K562 (cell line): Measurements from ENCODE around the gene KRTAP5-5. TPM values are rescaled to one million over a fixed set of nuclear protein-coding genes. Genes with fewer than 3 reads are reported as not detected.

Source experiments
- ATAC-seq: fragments of 200-7000 bp; cut with Tn5 transposase; 3 replicates; pipeline ENCODE4 v1.9.1; 2020; ENCODE audit warnings: moderate library complexity
- BruUV-seq: library from RNA; stranded (reverse); fragments of 400-500 nt; replicated peaks from 2 replicates; lab custom pipeline; 2021; lab: Mats Ljungman, UMichigan
- CTCF ChIA-PET: fragments of 300-600 bp; formaldehyde crosslinking; extraction: SDS; loops from one replicate; lab custom pipeline; 2021; ENCODE audit warnings: low intra/inter-chr PET ratio; lab: Yijun Ruan, JAX
- POLR2A ChIA-PET: fragments of 300-600, 350-650 bp; sonication (Branson Sonifier 250); formaldehyde crosslinking; extraction: SDS; loops from one replicate; lab custom pipeline; 2021; ENCODE audit warnings: antibody characterized with exemption, inconsistent platforms; lab: Yijun Ruan, JAX
- DNase-seq, 4 experiments: peaks; one replicate each; pipeline versions ENCODE4 v3.0.0 to v3.0.0-alpha.2; 2011 to 2018; ENCODE audit warnings: low spot score in 3 of 4, mixed read lengths in 3 of 4; ENCODE audit errors: extremely low read depth in 1 of 4
- FAIRE-seq: peaks from 2 replicates; lab custom pipeline; 2011; peaks lifted over from hg19 to GRCh38; lab: Jason Lieb, UNC
- H2AFZ ChIP-seq: 2 replicates; pipeline ENCODE4 v1.6.0; 2011; ENCODE audit warnings: low read depth, low read length, control low read depth, inconsistent platforms
- H3K27ac ChIP-seq: fragments of 200-600 bp; 3 replicates; pipeline ENCODE4 v1.8.0; 2011; ENCODE audit warnings: low read depth, mild to moderate bottlenecking, control low read depth, inconsistent platforms, low read length, moderate library complexity, mixed read lengths; ENCODE audit errors: extremely low read depth
- H3K27me3 ChIP-seq, 2 experiments: fragments of 300-600 bp in 1 of 2; 2 replicates in 1 of 2; 3 replicates in 1 of 2; pipeline versions ENCODE4 v1.6.0 to v1.8.0; 2011; ENCODE audit warnings: inconsistent platforms in 2 of 2, low read length in 2 of 2, mild to moderate bottlenecking in 1 of 2, mixed read lengths in 1 of 2, moderate library complexity in 1 of 2; ENCODE audit not compliant: control insufficient read depth in 2 of 2, insufficient read depth in 2 of 2
- H3K36me3 ChIP-seq: fragments of 300-600 bp; 3 replicates; pipeline ENCODE4 v1.8.0; 2011; ENCODE audit warnings: mild to moderate bottlenecking, low read length, inconsistent platforms; ENCODE audit not compliant: control insufficient read depth, insufficient read depth
- H3K4me1 ChIP-seq, 2 experiments: fragments of 200-600 bp in 1 of 2; replicated peaks in 1 of 2; 2 replicates in 1 of 2; 3 replicates in 1 of 2; pipeline versions ENCODE4 v1.5.1 to v1.8.0; 2011; ENCODE audit warnings: inconsistent platforms in 2 of 2, low read length in 2 of 2, mild to moderate bottlenecking in 1 of 2, mixed read lengths in 1 of 2, moderate library complexity in 1 of 2; ENCODE audit not compliant: control insufficient read depth in 2 of 2, insufficient read depth in 2 of 2
- H3K4me2 ChIP-seq: 2 replicates; pipeline ENCODE4 v1.6.1; 2011; ENCODE audit warnings: low read length, control low read depth, inconsistent platforms, mixed read lengths; ENCODE audit not compliant: insufficient read depth
- H3K4me3 ChIP-seq: fragments of 200-600 bp; sonication (generic), shearing (Covaris generic); 2 replicates; pipeline ENCODE4 v1.5.1; 2016; ENCODE audit warnings: control low read depth, inconsistent platforms
- H3K79me2 ChIP-seq: fragments of 200-600 bp; 3 replicates; pipeline ENCODE4 v1.8.0; 2011; ENCODE audit warnings: low read length, inconsistent platforms; ENCODE audit not compliant: control insufficient read depth, insufficient read depth
- H3K9ac ChIP-seq, 2 experiments: 2 replicates each; pipeline versions ENCODE4 v1.6.0 to v1.6.1; 2011; ENCODE audit warnings: low read depth in 2 of 2, low read length in 2 of 2, control low read depth in 1 of 2, inconsistent platforms in 1 of 2, mild to moderate bottlenecking in 1 of 2, mixed read lengths in 1 of 2; ENCODE audit not compliant: insufficient read depth in 1 of 2
- H3K9me1 ChIP-seq: one replicate; pipeline ENCODE4 v1.6.0; 2011; ENCODE audit warnings: inconsistent platforms, mild to moderate bottlenecking, low read length, moderate library complexity; ENCODE audit not compliant: control insufficient read depth, insufficient read depth
- H3K9me3 ChIP-seq: replicated peaks from 2 replicates; pipeline ENCODE4 v1.5.1; 2011; ENCODE audit warnings: low read depth, low read length, inconsistent platforms; ENCODE audit not compliant: control insufficient read depth, insufficient read depth
- H4K20me1 ChIP-seq: replicated peaks from 2 replicates; pipeline ENCODE4 v1.6.1; 2011; ENCODE audit warnings: low read length, inconsistent platforms, mixed read lengths; ENCODE audit not compliant: control insufficient read depth, insufficient read depth
- CREBBP ChIP-seq: IDR thresholded peaks from one replicate; pipeline ENCODE4 v1.6.1; 2012; ENCODE audit warnings: low read depth, mild to moderate bottlenecking, control low read depth, inconsistent platforms, low read length
- MEIS2 ChIP-seq: fragments of 450-650 bp; IDR thresholded peaks from 2 replicates; pipeline ENCODE4 v1.6.1; 2014; ENCODE audit warnings: mild to moderate bottlenecking; ENCODE audit not compliant: partially characterized antibody
- PCBP2 ChIP-seq: fragments of 200-400 bp; formaldehyde crosslinking; IDR thresholded peaks from 2 replicates; pipeline ENCODE4 v1.6.1; 2018; ENCODE audit warnings: low read length, low read depth, mild to moderate bottlenecking, moderate library complexity; ENCODE audit not compliant: poor library complexity, severe bottlenecking
- SRSF7 ChIP-seq: fragments of 200-400 bp; formaldehyde crosslinking; optimal IDR thresholded peaks from 2 replicates; pipeline ENCODE3; 2017; ENCODE audit warnings: mild to moderate bottlenecking, low read depth, low read length
- WGBS: fragments of 100-300 bp; shearing (Covaris generic); methylation state at CpG from one replicate; pipeline ENCODE4 v1.1.6; 2016; ENCODE audit warnings: low coverage, mixed read lengths; ENCODE audit not compliant: insufficient coverage; ENCODE audit errors: missing lambda C conversion rate; 5-methylcytosine and 5-hydroxymethylcytosine counted together
- in situ Hi-C: fragments of 300-500 bp; cut with MboI; formaldehyde crosslinking; loops from 4 replicates; pipeline ENCODE4 v1.15.0; 2018; ENCODE audit warnings: inconsistent platforms, mixed read lengths
- intact Hi-C: fragments of 100-400 bp; cut with micrococcal nuclease; formaldehyde crosslinking; loops from 2 replicates; pipeline ENCODE4 v1.14.2; 2022
- polyA plus RNA-seq, 8 experiments: library from polyadenylated mRNA; depleted of rRNA in 4 of 8; stranded (reverse) in 5 of 8; unstranded in 3 of 8; fragments of >200 nt; fragmentation: Nextera tagmentation in 2 of 8; fragmentation: Illumina TruSeq in 1 of 8; extraction: Ambion mirVana in 2 of 8; extraction: Trizol in 1 of 8; gene quantifications; 2 replicates each; pipeline versions ENCODE4 v1.2.1 to v1.2.3, GENCODE V29; 2011 to 2014; ENCODE audit warnings: inconsistent platforms in 1 of 8, missing spikeins in 1 of 8
- total RNA-seq, 7 experiments: library from RNA; depleted of rRNA in 6 of 7; stranded (reverse); fragments of >200 nt in 6 of 7; fragmentation: Illumina TruSeq in 2 of 7; extraction: Trizol in 2 of 7; gene quantifications; 2 replicates each; pipeline versions ENCODE4 v1.2.1 to v1.2.3, GENCODE V29; 2011 to 2021; ENCODE audit warnings: low replicate concordance in 1 of 7

KRTAP5-5 gene
- total and polyA plus RNA-seq, 9 of the 15 experiments (the other 6 are each of a cell fraction or from before 2014, with no cell fraction given): not detected

DNA sequence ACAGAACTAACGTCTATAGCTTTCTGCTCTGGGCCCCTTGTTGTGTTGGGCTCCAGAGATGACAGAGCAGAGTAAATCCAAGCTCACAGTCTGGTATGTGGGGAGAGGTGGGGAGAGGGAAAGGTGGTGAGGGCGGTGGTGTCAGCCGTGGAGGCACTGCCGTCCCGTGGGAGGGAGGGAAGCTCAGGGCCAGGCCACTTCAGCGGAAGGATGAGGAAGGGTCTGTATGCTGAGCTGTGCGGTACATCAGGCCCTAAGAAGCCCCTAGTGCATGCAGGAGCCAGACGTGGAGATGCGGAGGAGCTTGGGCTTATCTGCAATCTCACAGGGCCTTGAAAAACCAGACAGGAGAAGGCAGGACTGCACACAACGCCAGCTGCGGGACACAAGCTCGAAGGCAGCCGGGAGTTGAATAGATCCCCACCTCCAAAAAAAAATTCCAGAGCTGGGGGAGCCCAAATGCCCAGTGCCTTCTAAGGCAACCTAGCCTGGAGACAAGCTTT is 1.5 kb downstream of the KRTAP5-5 start:
- no peaks in the 10 kb centered on the region for H3K9me1 ChIP-seq
- ATAC-seq (no peak), FAIRE-seq (no peak), DNase-seq (no peak)
- H4K20me1 ChIP-seq: peaks cover 7% of the 10 kb centered on the region; the same call in 1 of the 2 replicates
- no TSS peak for BruUV-seq
- H3K4me3 ChIP-seq: no peak overlapping the region
- H3K4me1 ChIP-seq: peaks cover 0 to 5% of the 10 kb centered on the region in 2 experiments; a peak in 1 of 5 replicates
- no peaks in the 10 kb centered on the region for H3K79me2 ChIP-seq
- H3K27ac ChIP-seq: no peak overlapping the region
- no peak overlapping the region for H3K9ac ChIP-seq
- no peak overlapping the region for H2AFZ ChIP-seq
- in situ Hi-C loops: no loop called here
- intact Hi-C loops: no loop called here
- no peak for TF ChIP-seq SRSF7
- no peak for TF ChIP-seq CREBBP
- no peak for TF ChIP-seq MEIS2
- no peak for TF ChIP-seq PCBP2
- no peak overlapping the region for H3K4me2 ChIP-seq
- CTCF ChIA-PET: no interaction called here
- peaks cover 16 to 71% of the 10 kb centered on the region in 2 experiments for H3K27me3 ChIP-seq
- POLR2A ChIA-PET: interaction anchor here (0.6 to 0.7 kb wide), 2 partner anchors 14 to 17 kb away, joined by 4 read pairs; no protein-coding TSS in a partner anchor
- WGBS: under 1% methylated on average over 13 of the region's 13 CpGs
- H3K36me3 ChIP-seq: no peaks in the 10 kb centered on the region
- no peaks in the 10 kb centered on the region for H3K9me3 ChIP-seq
